Activated T-helper 9 cell treated with anti-CD3 and anti-CD28 coated beads, Interleukin-2, amount 50 U/mL, for 16 hours (primary cell): Measurements from ENCODE around the gene FABP3.

ENCODE experiments used
- DNase-seq: peaks from one replicate; pipeline ENCODE4 v3.0.0-alpha.2; 2020; ENCODE audit warnings: low read depth

The FABP3 gene

GRCh38 chr1:31371121-31371959 is 1.5 kb downstream of the FABP3 start:
- no peak for DNase-seq

- no peak for DNase-seq
These were observed 2.3 kb downstream of the FABP3 start for GRCh38 chr1:31370565-31370964.

GRCh38 chr1:31370021-31370420 is 2.9 kb downstream of the FABP3 start:
- DNase-seq: no peak

GRCh38 chr1:31368611-31369107 is 4.2 kb downstream of the FABP3 start:
- no peak for DNase-seq

GRCh38 chr1:31366796-31367195 is 6.1 kb downstream of the FABP3 start:
- no peak for DNase-seq

DNA sequence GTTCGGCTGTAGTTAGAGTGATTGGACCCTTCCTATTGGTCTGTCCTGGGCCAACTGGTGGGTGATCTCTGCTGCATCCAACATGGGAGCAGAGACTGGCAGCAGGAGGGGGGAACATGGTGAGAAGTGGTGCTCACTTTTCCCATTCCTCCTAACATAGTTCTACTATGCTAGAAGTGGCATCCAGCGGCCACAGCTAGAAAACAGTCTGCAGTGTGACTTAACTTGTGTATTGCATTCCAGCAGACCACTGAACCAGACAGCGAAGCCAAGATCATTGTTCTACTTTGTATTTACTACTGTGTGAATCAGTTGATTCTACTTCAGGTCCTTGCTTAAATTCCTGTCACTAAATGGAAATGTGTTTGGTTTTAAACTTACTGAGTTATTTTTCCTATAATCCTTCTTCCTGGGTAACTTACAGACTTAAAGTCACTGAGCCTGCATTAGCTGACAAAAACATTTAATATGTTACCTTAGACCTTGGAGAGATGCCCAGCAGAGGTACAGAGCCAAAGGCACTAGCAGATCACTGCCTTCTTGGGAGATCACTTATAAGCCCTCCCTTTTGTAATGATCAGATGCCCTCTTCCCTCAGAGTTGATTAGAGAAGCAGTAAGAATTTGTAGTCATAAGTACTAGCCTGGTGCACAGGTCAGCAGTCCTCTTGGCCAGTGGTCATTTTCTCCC is 8.2 kb downstream of the FABP3 start:
- no peak for DNase-seq

GRCh38 chr1:31362032-31362431 is 10.8 kb downstream of the FABP3 start:
- DNase-seq: no peak

GRCh38 chr1:31361607-31362006 is 11.3 kb downstream of the FABP3 start:
- DNase-seq: no peak

- no peak for DNase-seq
These were observed 16.4 kb downstream of the FABP3 start for GRCh38 chr1:31356427-31356826.

DNA sequence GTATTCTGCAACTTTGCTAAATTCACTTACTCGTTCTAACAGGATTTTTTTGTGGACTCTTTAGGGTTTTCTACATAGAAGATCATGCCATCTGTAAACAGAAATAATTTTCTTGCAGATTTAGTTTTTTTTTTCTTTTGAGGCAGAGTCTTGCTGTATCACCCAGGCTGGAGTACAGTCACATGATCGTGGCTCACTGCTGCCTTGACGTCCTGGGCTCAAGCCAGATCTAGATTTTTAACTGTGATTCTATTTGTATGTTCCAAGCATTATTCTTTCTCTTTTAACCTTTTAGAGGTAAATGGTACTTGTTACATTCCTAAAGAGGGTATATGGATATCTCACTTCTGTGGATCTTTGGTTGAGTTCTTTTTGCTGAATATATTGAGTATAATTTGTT is 18.6 kb downstream of the FABP3 start:
- DNase-seq: no peak

GRCh38 chr1:31348449-31348848 is 24.4 kb downstream of the FABP3 start:
- no peak for DNase-seq

- no peak for DNase-seq
These were observed 26.1 kb downstream of the FABP3 start for GRCh38 chr1:31346785-31347184.

- no peak for DNase-seq
These were observed 27.2 kb downstream of the FABP3 start for GRCh38 chr1:31345635-31346034.

DNA sequence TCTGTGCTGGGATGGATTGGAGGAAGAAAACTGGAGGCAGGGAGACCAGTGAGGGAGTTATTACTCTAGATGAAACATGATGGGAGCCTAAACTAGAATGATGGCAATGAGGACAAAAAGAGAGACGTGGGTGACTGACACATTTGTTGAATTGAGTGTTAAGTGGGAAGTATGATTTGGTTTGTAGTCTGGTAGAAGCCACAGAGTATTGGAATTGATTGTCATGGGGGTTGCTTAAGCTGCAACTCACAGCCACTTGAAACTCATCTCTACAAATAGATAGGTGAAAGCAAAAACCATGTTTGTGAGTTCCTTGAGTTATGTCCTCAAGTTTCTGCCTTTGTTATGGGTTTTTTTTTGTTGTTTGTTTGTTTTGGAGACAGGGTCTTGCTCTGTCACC is 28.4 kb downstream of the FABP3 start:
- no peak for DNase-seq

DNA sequence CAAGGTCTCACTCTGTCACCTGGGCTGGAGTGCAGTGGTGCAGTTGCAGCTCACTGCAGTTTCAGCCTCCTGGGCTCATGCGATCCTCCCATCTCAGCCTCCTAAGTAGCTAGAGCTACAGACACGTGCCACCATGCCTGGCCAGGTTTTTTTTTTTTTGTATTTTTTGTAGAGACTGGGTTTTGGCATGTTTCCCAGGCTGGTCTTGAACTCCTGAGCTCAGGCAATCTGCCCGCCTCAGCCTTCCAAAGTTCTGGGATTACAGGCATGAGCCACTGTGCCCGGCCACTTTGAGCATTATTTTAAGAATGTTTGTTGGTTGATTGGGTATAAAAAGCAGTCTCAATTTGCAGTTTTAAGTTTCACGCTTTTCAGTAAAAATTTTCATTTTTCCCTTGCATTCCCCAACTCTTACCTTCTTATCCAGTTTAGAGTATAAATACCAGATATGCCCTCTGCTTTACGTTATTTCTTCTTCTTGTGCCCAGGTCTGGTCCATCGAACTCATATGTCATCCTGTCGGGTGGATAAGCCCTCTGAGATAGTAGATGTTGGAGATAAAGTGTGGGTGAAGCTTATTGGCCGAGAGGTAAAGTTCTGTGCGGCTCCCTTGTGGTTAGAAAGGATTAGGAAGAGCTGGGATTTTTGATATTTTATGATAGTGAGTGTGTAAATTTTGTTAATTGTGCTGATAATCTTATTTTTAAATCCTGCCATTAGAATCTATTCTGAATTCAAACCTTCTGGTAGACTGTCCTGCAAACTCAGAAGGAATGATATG is 36.0 kb downstream of the FABP3 start:
- no peak for DNase-seq

GRCh38 chr1:31335007-31335406 is 37.9 kb downstream of the FABP3 start:
- DNase-seq: no peak

GRCh38 chr1:31327381-31327780 is 45.5 kb downstream of the FABP3 start:
- DNase-seq: no peak

GRCh38 chr1:31326461-31326860 is 46.4 kb downstream of the FABP3 start:
- DNase-seq: no peak

- no peak for DNase-seq
These were observed 47.9 kb downstream of the FABP3 start for GRCh38 chr1:31324992-31325391.

DNA sequence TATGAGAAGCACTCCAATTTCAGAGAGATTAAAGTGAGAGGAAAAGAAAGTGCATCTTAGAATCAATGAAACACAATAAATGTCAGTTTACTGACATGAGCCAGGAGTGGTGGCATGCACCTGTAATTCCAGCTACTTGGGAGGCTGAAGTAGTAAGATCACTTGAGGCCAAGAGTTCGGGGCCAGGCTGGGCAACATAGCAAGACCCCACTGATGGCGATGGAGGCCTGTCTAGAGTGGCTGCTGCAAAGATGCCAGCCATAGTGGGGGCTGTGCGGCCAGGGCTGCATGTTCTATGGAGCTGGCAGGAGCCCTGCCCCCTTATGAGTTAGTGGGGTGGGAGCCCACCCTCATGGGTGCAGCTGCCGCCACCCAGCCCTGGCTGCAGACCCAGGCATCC is 48.8 kb downstream of the FABP3 start:
- DNase-seq: no peak

GRCh38 chr1:31318146-31318545 is 54.7 kb downstream of the FABP3 start:
- DNase-seq: no peak

- DNase-seq: no peak
These were observed 57.0 kb downstream of the FABP3 start for GRCh38 chr1:31315902-31316301.
